Right forelimb (tissue), 1 donor: Measurements from ENCODE around the gene RASGRF1.
"Not testable (repeated sequence)": the region's sequence is repeated elsewhere in the genome, so short reads cannot be mapped to it uniquely, and the experiment has no call there.

Experiments
- DNase-seq: peaks from one replicate; pipeline ENCODE4 v3.0.0-alpha.2; 2018

The RASGRF1 gene

DNA sequence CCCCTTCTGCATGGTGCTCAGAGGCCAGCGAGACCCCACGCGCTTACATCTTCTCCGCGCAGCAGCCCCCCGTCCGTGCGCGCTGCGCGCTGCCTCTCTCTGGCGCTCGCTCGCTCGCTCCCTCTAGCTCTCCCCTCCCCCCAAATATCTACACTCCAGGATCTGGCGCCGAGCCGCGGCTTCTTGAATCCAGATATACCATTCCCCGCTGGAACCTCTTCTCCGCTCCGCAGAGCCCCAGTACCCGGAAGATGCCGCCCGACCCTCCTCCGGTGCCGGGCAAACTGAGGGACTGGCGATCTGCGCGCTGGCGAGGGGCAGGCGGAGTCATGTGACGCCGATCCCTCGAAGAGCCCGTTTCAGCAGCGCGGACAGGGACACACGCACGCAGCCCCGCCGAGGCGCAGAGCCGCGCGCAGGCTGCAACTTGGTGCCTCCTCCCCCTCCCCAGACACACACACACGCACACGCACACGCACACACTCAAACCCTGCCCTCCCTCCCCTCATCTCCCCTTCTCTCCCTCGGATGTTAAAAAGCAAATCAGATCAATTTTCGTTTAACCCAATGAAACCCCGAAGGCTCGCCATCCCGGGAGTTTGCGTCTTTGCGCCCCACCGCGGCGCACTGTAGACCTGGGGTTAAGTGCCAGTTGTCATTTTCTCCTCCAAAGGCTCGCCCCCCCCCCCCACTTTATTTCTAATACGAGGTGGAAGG is at the start of gene RASGRF1:
Gene RASGRF1, minus strand, starts transcription at position 294 of the 717 bp plus-strand sequence. Its CDS starts 282 bp downstream, at position 12.
- peak; percentile 51 for DNase-seq

DNA sequence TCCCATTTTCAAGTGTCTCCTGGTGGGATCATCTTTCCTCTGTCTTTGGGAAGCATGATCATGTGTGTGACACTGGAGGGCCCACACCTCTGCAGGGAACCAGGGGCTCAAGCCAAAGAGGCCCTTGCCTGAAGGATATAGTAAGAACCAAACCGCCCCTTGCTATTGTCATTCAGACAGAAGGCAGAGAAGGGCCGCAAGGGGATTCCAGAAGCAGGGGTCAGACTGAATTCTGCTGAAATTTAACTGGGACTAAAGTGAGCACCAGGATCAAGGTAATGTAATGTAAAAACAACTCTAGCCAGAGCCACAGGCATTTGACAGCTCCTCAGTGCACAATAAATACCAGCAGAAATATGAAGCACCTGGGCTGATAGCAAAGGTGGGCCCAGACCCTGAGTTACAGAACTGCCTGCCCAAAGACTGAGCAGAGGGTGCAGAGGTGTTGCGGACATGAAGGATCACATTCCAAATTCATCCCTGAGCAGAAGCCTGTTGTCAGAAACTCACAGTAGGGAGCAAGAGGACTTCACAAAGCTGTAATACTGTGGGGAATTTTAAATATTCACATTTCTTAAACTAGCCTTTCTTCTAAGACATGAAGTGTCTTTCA is 46.0 kb upstream of the RASGRF1 start:
- DNase-seq: no peak

DNA sequence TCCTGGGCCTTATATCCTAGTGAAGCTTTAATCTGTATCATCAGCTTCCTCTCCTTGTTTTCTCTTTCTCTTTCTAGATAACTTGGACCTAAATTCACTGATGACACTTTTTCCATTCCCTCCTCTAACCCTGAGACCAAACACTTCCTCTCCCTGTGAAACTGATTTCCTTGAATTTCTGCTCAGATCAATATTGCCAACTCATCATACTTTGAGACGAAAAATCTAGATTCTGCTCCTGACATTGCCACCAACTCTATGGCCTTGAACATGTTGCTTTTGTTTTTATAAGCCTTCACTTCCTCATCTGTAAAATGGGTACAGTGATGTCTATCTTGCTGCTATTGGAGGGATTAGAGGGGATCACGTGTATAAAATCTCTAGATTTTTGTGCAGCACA is 42.7 kb upstream of the RASGRF1 start:
- no peak for DNase-seq

GRCh38 chr15:79132770-79133169 is 42.2 kb upstream of the RASGRF1 start:
- DNase-seq: no peak

GRCh38 chr15:79132361-79132760 is 41.8 kb upstream of the RASGRF1 start:
- no peak for DNase-seq

DNA sequence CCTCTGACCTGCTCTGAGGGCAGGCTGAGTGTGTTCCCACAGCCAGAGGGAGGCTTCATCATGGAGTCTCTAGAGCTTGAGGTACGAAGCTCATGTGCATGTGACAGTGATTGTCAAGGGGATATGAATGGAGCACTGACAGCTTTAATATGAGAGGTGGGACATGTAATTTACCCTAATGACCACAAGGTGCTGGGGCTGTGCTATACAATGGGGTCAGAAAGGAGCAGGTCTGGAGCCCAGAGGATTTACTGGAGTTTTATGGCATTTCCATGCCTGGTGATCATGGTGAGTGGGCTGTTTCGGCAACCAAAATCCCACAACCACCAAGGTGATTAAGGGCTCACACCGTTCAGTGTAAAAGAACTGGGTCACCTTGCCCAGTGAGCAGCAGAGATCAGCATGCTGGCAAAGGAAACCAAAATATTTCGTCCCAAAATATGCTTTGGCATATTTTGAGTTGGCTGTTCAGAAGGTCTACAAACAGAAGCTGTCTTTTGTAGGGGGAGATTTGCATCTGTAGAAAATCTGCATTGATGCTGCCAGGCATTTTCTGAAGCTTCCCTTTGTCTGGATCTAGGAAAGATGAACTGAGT is 40.1 kb upstream of the RASGRF1 start:
- DNase-seq: no peak

GRCh38 chr15:79129235-79129634 is 38.7 kb upstream of the RASGRF1 start:
- no peak for DNase-seq

DNA sequence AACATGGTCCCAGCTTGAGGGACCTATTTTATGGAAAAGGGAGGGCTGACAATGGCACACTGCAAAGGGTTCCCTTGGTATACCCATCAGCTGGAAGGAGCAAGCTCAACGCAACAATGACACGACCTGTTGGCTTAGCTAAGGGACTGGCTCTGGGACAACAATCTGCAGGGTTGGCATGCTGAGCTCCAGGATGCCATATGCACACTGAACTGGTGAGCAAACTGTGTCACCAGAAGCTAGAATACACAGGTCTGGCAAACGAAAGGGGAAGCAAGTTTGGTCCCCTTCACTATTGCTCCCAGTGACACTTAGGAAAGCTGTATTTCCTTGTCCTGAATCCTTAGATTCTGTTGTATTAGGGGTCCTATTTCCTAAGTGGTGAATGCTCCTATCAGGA is 38.0 kb upstream of the RASGRF1 start:
- no peak for DNase-seq

DNA sequence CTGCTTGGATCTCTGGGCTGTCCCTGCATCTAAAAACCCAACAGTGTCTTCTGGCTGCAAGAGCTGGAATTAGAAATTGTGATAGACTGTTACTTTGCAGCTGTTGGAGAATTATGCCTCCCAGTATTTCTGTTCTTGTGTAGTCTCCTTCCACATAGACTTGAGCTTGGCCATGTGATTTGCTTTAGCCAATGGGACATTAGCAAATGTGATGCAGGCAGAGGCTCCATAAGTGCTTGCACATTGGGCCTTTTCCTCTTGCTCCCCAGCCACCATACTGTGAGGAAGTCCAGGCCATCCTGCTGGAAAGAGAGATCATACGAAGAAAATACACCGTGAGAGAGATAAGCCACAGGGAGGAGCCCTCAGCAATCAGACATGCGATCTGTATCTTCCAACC is 33.8 kb upstream of the RASGRF1 start:
- no peak for DNase-seq

DNA sequence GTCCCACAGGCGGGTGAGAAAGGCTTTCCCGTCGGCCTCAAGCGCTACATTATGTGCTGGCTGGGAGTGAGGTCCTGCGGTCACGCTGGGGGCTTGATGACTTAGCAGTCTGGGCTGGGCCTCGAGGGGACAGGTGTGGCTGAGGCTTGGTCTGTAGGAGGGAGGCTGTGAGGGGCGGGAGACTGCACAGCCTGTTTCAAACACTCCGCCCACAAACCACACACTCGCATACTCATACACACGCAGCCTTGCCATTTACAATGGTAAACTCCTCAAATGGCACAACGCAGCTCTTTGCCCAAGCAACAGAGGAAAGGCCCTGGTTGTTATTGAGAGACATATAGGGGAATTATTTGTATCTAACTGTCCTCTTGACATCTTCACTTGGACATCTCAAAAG is 32.4 kb upstream of the RASGRF1 start:
- DNase-seq: no peak

- DNase-seq: no peak
Measured at GRCh38 chr15:79122391-79122790, 31.8 kb upstream of the RASGRF1 start.

DNA sequence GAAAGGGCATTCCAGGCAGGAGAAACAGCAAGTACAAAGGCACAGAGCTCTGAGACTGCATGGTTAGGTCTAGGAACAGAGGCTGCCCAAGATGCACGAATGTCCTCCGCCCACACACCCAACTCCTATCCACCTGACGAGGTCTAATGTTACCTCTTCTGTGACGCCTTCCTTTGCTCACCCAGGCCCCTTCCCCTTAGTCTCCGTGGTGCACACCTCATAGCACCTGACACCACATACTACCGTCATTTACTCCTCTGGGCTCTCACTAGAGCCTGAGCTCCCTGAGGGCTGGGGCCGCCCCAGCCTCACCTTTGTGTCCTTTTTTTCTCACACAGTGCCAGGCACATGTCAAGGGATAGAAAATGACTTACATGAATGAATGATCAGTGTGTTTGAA is 31.0 kb upstream of the RASGRF1 start:
- DNase-seq: no peak

DNA sequence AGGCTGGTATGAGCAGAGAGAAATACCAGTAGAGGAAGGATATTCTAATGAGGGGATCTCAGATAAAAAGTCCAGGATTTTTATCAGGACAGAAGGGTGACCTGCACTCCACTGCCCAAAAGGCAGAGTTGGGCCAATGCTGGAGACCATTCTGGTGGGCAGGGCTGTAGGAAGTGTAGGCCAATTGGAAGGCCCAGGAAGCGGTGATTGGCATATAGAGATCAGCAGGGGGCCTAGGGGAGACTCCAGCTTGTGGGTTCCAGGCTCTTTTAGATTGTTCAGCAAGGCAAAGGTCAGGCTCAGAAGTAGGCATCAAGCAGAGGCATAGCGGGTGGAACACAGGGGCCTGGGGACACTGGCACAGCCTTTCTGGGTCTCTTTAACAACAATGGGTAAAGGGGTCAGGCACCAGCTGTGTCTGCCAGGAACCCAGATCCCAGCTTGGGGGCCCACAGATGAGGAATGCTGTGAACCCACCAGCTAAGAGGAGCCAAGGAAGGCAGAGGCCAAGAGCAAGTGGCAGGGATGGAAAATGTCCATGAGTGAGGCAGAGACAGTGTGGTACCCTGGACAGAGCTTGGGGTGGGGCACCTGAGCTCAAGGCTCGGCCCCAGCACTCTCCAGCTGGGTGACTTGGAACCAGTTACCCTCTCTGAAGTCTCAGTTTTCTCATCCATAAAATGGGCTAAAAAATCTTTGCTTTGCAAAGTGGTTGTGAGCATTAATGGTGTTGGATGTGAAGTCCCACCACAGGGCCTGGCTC is 27.0 kb upstream of the RASGRF1 start:
- no peak for DNase-seq

- no peak for DNase-seq
Measured at GRCh38 chr15:79116771-79117170, 26.2 kb upstream of the RASGRF1 start.

GRCh38 chr15:79115986-79116665 is 25.5 kb upstream of the RASGRF1 start:
- DNase-seq: no peak

DNA sequence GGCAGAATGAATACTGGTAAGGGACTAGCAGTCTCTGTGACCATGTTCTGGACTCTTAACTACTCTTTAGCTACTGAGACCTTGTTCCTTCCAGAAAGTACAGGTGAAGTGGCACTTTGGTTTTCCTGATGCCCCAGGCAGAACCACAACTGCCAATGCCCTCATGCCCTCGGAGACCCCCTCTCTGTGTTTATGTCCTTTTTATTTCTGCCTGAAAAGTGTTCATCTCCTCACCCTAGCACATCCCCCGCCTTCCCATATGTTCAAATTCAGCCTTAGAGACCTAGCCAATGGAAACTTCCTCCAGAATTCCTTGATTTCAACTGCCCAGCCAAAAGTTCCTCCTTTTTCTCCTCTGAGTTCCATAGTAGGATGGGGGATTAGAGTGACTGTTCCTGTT is 23.3 kb upstream of the RASGRF1 start:
- no peak for DNase-seq

- DNase-seq: not testable (repeated sequence)
Measured at GRCh38 chr15:79111404-79111803, 20.8 kb upstream of the RASGRF1 start.

DNA sequence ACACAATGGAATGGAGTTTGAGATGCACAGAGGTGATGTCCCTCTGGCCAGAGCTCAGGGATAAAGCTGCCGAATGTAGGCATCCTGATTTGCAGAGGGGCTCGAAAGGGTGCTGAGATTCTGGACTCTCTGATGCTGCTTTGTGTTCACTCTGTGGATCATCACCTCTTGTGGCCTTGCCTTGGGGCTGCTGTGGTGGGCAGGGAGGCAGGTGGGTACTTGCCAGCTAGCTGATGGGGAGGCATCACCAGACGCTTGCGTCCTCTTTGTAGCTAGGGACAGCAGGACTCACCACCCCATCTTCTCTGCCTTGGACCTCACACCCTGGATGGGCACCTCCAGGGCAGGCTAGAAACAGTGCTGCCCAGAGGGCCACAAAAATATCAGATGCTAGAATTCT is 14.6 kb upstream of the RASGRF1 start:
- peak; percentile 15 for DNase-seq

DNA sequence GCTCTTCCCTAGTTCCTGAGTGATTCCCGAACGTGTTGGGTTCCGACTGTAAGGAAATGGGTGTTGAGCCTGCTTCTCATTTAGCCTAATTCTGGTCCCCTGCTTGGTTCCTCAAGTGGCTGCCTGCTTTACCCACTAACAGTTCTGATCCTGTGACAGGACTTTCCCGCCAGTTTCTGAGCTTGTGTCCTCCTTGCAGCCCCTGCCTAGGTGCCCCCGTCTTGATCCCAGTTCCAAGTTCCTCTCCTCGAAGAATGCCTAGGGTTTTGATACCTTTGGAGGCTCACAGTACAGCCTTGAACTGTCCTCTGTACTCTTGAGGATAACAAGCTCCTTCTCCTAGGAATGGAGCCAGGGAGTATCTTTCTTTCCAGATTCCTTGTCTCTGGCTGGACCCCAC is 12.0 kb upstream of the RASGRF1 start:
- no peak for DNase-seq

- DNase-seq: no peak
Measured at GRCh38 chr15:79101866-79102581, 11.4 kb upstream of the RASGRF1 start.

- peak; percentile 24 for DNase-seq
Measured at GRCh38 chr15:79099692-79100091, 9.1 kb upstream of the RASGRF1 start.

GRCh38 chr15:79094611-79095021 is 4.0 kb upstream of the RASGRF1 start:
- DNase-seq: peak; percentile 28
